ENCODE measurements around the gene SLF2. TPM values are rescaled to one million over a fixed set of nuclear protein-coding genes. Genes with fewer than 3 reads are reported as not detected.

SLF2 gene
- total RNA-seq, 1 experiment from 2014 or later: 14.3 TPM

DNA sequence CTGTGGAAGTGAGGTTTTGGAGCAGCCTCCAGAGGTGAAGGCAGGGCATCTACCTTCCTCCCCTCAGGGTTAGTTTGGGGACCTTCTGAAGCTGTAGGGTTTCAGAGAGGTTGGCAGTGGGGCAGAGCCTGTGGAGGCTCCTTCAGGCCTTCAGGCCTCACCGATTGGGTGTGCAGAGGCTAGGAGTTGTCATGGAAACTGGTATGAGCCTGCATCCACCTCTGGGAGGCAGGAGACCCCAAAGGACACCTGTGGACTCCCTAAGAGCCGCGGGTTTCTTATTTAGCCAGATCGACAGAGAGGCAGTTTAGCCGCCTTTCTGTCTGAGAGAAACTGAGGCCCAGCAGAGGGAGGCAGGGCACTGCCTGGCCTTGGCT lies 88.9 kb downstream of the SLF2 start (continued):
- TF ChIP-seq, protein P1, sequence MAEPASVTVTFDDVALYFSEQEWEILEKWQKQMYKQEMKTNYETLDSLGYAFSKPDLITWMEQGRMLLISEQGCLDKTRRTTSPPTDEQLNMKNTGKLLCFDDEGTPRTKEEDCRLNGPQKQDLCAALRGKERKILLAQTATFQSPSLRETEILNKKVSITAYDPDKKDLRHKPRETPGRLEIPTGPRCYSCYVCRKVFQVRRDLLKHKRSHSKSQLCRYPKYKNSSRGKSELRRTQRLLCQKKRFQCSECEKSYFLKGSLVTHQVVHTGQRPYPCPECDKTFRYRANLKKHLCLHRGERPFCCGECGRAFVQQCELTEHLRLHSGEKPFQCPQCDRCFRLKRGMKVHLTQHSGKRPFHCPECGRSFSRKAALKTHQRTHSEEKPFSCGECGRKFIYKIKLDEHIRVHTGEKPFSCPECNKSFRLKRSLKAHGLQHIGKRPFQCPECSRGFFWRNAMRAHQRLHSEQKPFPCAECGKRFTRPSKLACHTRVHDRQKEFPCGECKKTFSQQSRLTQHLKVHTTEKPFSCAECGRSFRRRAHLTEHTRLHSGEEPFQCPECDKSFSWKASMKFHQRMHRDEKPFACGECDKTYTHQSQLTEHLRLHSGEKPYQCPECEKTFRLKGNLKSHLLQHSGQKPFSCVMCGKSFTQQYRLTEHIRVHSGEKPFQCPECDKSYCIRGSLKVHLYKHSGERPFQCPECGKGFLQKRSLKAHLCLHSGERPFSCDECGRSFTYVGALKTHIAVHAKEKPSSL (CRISPR knock-in tag; conservative IDR thresholded peaks at IDR 0.05): no peak
- TF ChIP-seq, protein P2, sequence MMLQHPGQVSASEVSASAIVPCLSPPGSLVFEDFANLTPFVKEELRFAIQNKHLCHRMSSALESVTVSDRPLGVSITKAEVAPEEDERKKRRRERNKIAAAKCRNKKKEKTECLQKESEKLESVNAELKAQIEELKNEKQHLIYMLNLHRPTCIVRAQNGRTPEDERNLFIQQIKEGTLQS (CRISPR knock-in tag; conservative IDR thresholded peaks at IDR 0.05): no peak
- TF ChIP-seq ELF4 (CRISPR knock-in tag; IDR thresholded peaks at IDR 0.05; ENCODE audit: low read depth) (no peak), TEAD4 (CRISPR knock-in tag; IDR thresholded peaks at IDR 0.05) (no peak)
- TF ChIP-seq, protein P3, sequence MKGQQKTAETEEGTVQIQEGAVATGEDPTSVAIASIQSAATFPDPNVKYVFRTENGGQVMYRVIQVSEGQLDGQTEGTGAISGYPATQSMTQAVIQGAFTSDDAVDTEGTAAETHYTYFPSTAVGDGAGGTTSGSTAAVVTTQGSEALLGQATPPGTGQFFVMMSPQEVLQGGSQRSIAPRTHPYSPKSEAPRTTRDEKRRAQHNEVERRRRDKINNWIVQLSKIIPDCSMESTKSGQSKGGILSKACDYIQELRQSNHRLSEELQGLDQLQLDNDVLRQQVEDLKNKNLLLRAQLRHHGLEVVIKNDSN (CRISPR knock-in tag; IDR thresholded peaks at IDR 0.05): no peak

DNA sequence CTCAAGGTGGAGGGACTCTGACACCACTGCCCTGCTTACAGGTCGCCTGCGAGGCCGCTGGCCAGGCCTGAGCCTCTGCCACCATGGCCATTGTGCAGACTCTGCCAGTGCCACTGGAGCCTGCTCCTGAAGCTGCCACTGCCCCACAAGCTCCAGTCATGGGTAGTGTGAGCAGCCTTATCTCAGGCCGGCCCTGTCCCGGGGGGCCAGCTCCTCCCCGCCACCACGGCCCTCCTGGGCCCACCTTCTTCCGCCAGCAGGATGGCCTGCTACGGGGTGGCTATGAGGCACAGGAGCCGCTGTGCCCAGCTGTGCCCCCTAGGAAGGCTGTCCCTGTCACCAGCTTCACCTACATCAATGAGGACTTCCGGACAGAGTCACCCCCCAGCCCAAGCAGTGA lies 89.7 kb downstream of the SLF2 start:
- DNase-seq (ENCODE audit: low spot score) (no peak), ATAC-seq (no peak)
- peaks cover 16% of the 10 kb centered on the region for H3K4me1 Mint-ChIP-seq
- H3K36me3 Mint-ChIP-seq: peaks cover 13% of the 10 kb centered on the region
- H3K4me3 Mint-ChIP-seq: no peak overlapping the region
- no peaks in the 10 kb centered on the region for H3K27me3 Mint-ChIP-seq (ENCODE audit: low read depth)
- no peaks in the 10 kb centered on the region for H3K9me3 Mint-ChIP-seq
- ChIA-PET POLR2A (no interaction called here), CTCF (interaction anchor here (1.1 to 13.4 kb wide), 3 partner anchors 7 to 33 kb away, joined by 3 to 277 read pairs (median 273); partner anchors contain the start of gene SEMA4G)
- no peak overlapping the region for H3K27ac Mint-ChIP-seq
- TF ChIP-seq GTF2I (CRISPR knock-in tag; conservative IDR thresholded peaks at IDR 0.05): no peak
- no peak for TF ChIP-seq SMAD3 (CRISPR knock-in tag; IDR thresholded peaks at IDR 0.05; ENCODE audit: borderline replicate concordance)
- TF ChIP-seq JUN (CRISPR knock-in tag; IDR thresholded peaks at IDR 0.05): no peak
- no peak for TF ChIP-seq KAT7 (CRISPR knock-in tag; IDR thresholded peaks at IDR 0.05; ENCODE audit: borderline replicate concordance)
- TF ChIP-seq MXD4 (CRISPR knock-in tag; IDR thresholded peaks at IDR 0.05; ENCODE audit: borderline replicate concordance): no peak
- TF ChIP-seq ZNF317 (CRISPR knock-in tag; IDR thresholded peaks at IDR 0.05; ENCODE audit: borderline replicate concordance, low read depth): no peak

DNA sequence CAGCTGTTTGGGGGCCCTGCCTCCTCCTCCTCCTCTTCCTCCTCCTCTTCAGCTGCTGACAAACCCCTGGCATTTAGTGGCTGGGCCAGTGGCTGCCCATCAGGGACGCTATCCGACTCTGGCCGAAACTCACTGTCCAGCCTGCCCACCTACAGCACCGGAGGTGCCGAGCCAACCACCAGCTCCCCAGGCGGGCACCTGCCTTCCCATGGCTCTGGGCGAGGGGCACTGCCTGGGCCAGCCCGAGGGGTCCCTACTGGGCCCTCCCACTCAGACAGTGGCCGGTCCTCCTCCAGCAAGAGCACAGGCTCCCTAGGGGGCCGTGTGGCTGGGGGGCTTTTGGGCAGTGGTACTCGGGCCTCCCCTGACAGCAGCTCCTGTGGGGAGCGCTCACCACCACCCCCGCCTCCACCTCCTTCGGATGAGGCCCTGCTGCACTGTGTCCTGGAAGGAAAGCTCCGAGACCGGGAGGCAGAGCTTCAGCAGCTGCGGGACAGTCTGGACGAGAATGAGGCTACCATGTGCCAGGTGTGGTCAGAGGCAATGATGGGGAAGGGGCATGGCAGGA lies 91.0 kb downstream of the SLF2 start:
- no peaks in the 10 kb centered on the region for H3K27me3 Mint-ChIP-seq (ENCODE audit: low read depth)
- ATAC-seq (no peak), DNase-seq (ENCODE audit: low spot score) (no peak)
- TF ChIP-seq, protein P1 (CRISPR knock-in tag; conservative IDR thresholded peaks at IDR 0.05): no peak
- TF ChIP-seq, protein P4, sequence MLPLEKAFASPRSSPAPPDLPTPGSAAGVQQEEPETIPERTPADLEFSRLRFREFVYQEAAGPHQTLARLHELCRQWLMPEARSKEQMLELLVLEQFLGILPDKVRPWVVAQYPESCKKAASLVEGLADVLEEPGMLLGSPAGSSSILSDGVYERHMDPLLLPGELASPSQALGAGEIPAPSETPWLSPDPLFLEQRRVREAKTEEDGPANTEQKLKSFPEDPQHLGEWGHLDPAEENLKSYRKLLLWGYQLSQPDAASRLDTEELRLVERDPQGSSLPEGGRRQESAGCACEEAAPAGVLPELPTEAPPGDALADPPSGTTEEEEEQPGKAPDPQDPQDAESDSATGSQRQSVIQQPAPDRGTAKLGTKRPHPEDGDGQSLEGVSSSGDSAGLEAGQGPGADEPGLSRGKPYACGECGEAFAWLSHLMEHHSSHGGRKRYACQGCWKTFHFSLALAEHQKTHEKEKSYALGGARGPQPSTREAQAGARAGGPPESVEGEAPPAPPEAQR (CRISPR knock-in tag; IDR thresholded peaks at IDR 0.05): no peak
- TF ChIP-seq CREB1 (CRISPR knock-in tag; IDR thresholded peaks at IDR 0.05): no peak
- TF ChIP-seq, protein P5, sequence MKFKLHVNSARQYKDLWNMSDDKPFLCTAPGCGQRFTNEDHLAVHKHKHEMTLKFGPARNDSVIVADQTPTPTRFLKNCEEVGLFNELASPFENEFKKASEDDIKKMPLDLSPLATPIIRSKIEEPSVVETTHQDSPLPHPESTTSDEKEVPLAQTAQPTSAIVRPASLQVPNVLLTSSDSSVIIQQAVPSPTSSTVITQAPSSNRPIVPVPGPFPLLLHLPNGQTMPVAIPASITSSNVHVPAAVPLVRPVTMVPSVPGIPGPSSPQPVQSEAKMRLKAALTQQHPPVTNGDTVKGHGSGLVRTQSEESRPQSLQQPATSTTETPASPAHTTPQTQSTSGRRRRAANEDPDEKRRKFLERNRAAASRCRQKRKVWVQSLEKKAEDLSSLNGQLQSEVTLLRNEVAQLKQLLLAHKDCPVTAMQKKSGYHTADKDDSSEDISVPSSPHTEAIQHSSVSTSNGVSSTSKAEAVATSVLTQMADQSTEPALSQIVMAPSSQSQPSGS (CRISPR knock-in tag; IDR thresholded peaks at IDR 0.05; ENCODE audit: borderline replicate concordance, low read depth): no peak
- TF ChIP-seq, protein P6, sequence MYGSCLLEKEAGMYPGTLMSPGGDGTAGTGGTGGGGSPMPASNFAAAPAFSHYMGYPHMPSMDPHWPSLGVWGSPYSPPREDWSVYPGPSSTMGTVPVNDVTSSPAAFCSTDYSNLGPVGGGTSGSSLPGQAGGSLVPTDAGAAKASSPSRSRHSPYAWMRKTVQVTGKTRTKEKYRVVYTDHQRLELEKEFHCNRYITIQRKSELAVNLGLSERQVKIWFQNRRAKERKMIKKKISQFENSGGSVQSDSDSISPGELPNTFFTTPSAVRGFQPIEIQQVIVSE (CRISPR knock-in tag; IDR thresholded peaks at IDR 0.05; ENCODE audit: borderline replicate concordance): no peak
- TF ChIP-seq, protein P7, sequence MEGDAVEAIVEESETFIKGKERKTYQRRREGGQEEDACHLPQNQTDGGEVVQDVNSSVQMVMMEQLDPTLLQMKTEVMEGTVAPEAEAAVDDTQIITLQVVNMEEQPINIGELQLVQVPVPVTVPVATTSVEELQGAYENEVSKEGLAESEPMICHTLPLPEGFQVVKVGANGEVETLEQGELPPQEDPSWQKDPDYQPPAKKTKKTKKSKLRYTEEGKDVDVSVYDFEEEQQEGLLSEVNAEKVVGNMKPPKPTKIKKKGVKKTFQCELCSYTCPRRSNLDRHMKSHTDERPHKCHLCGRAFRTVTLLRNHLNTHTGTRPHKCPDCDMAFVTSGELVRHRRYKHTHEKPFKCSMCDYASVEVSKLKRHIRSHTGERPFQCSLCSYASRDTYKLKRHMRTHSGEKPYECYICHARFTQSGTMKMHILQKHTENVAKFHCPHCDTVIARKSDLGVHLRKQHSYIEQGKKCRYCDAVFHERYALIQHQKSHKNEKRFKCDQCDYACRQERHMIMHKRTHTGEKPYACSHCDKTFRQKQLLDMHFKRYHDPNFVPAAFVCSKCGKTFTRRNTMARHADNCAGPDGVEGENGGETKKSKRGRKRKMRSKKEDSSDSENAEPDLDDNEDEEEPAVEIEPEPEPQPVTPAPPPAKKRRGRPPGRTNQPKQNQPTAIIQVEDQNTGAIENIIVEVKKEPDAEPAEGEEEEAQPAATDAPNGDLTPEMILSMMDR (IDR thresholded peaks at IDR 0.05): no peak
- no peaks in the 10 kb centered on the region for H3K9me3 Mint-ChIP-seq
- H3K4me1 Mint-ChIP-seq: peaks cover 16% of the 10 kb centered on the region
- no peak overlapping the region for H3K27ac Mint-ChIP-seq
- CTCF ChIA-PET: interaction anchor here (1.0 to 13.4 kb wide), 7 partner anchors 5 to 69 kb away, joined by 3 to 277 read pairs (median 4); partner anchors contain the start of gene SEMA4G
- no peak overlapping the region for H3K4me3 Mint-ChIP-seq
- peaks cover 13% of the 10 kb centered on the region for H3K36me3 Mint-ChIP-seq
- POLR2A ChIA-PET: no interaction called here

Data from WTC11 (cell line).